ENCODE data around the gene SLC28A1.

Gene SLC28A1

GRCh38 chr15:84883916-84884781 lies at the start of gene SLC28A1:
Gene SLC28A1, plus strand, starts transcription at chr15:84884662. Its CDS starts 3,099 bp downstream, at chr15:84887761.
- DNase-seq, result no peak

- DNase-seq, result no peak
These were observed 49.5 kb upstream of the SLC28A1 start for GRCh38 chr15:84834969-84835368.

- DNase-seq, result no peak
These were observed 48.7 kb upstream of the SLC28A1 start for GRCh38 chr15:84835661-84836337.

- no peak for DNase-seq
These were observed 47.6 kb upstream of the SLC28A1 start for GRCh38 chr15:84836844-84837243.

GRCh38 chr15:84839714-84840113 lies 44.7 kb upstream of the SLC28A1 start:
- DNase-seq, result no peak

GRCh38 chr15:84840255-84840654 lies 44.2 kb upstream of the SLC28A1 start:
- no peak for DNase-seq

GRCh38 chr15:84840741-84841429 lies 43.6 kb upstream of the SLC28A1 start:
- DNase-seq, result no peak

- DNase-seq, result no peak
These were observed 41.7 kb upstream of the SLC28A1 start for GRCh38 chr15:84842781-84843180.

GRCh38 chr15:84844964-84845363 lies 39.5 kb upstream of the SLC28A1 start:
- no peak for DNase-seq

- peak in 1 of 2 experiments; percentile 37 for DNase-seq
These were observed 38.8 kb upstream of the SLC28A1 start for GRCh38 chr15:84845631-84846030.

GRCh38 chr15:84846269-84846668 lies 38.2 kb upstream of the SLC28A1 start:
- no peak for DNase-seq

- no peak for DNase-seq
These were observed 37.1 kb upstream of the SLC28A1 start for GRCh38 chr15:84847382-84847781.

- DNase-seq, result no peak
These were observed 32.2 kb upstream of the SLC28A1 start for GRCh38 chr15:84852212-84852611.

GRCh38 chr15:84855136-84855535 lies 29.3 kb upstream of the SLC28A1 start:
- no peak for DNase-seq

- DNase-seq, result no peak
These were observed 28.7 kb upstream of the SLC28A1 start for GRCh38 chr15:84855765-84856164.

- no peak for DNase-seq
These were observed 27.6 kb upstream of the SLC28A1 start for GRCh38 chr15:84856731-84857417.

GRCh38 chr15:84857418-84858004 lies 27.0 kb upstream of the SLC28A1 start:
- no peak for DNase-seq

- no peak for DNase-seq
These were observed 26.2 kb upstream of the SLC28A1 start for GRCh38 chr15:84858231-84858630.

- DNase-seq, result no peak
These were observed 25.3 kb upstream of the SLC28A1 start for GRCh38 chr15:84859144-84859543.

- DNase-seq, result no peak
These were observed 24.8 kb upstream of the SLC28A1 start for GRCh38 chr15:84859651-84860050.

- DNase-seq, result no peak
These were observed 22.7 kb upstream of the SLC28A1 start for GRCh38 chr15:84861781-84862180.

- DNase-seq, result no peak
These were observed 22.1 kb upstream of the SLC28A1 start for GRCh38 chr15:84862214-84862975.

Measured in NCI-H446 (cell line).